Measurements from ENCODE around the gene EAF2.

EAF2 gene

GRCh38 chr3:121918779-121919483 lies 83.9 kb downstream of the EAF2 start:
- in situ Hi-C loops (cut with HindIII; ENCODE audit: low pct_unique_long_range_greater_than_20kb, low sequenced_read_pairs): no loop called here
- no peak for DNase-seq (ENCODE audit: low read depth in 1 of 2, low spot score in 1 of 2)

GRCh38 chr3:121924734-121925133 lies 89.7 kb downstream of the EAF2 start:
- in situ Hi-C loops (cut with HindIII; ENCODE audit: low pct_unique_long_range_greater_than_20kb, low sequenced_read_pairs): no loop called here
- DNase-seq (ENCODE audit: low read depth in 1 of 2, low spot score in 1 of 2): no peak
- no peak for TF ChIP-seq JUND (IDR thresholded peaks at IDR 0.05; ENCODE audit: low read depth)

More at GRCh38 chr3:121918779-121919483, 83.9 kb downstream of the EAF2 start:
- TF ChIP-seq JUND (IDR thresholded peaks at IDR 0.05; ENCODE audit: low read depth): no peak

GRCh38 chr3:121926380-121926779 lies 91.4 kb downstream of the EAF2 start:
- in situ Hi-C loops (cut with HindIII; ENCODE audit: low pct_unique_long_range_greater_than_20kb, low sequenced_read_pairs): no loop called here

More at GRCh38 chr3:121926380-121926779, 91.4 kb downstream of the EAF2 start:
- no peak for TF ChIP-seq JUND (IDR thresholded peaks at IDR 0.05; ENCODE audit: low read depth)
- no peak for DNase-seq (ENCODE audit: low read depth in 1 of 2, low spot score in 1 of 2)
